MM.1S (cell line): Measurements from ENCODE around the gene LNX1.

Experiments
- CTCF ChIP-seq: fragments of 300-600 bp; sonication (generic); IDR thresholded peaks from 2 replicates; pipeline ENCODE4 v1.5.1; 2016; ENCODE audit warnings: antibody characterized with exemption, low read length, mixed read lengths
- EZH2 ChIP-seq: fragments of 300-600 bp; sonication (generic); optimal IDR thresholded peaks from 2 replicates; pipeline ENCODE3; 2017; ENCODE audit warnings: low read depth, mild to moderate bottlenecking, antibody characterized with exemption, low read length, mixed read lengths
- EZH2phosphoT487 ChIP-seq: fragments of 300-600 bp; sonication (generic); IDR thresholded peaks from 2 replicates; pipeline ENCODE4 v1.6.1; 2018; ENCODE audit warnings: antibody characterized with exemption, low read length

- no peak for TF ChIP-seq CTCF
- no peak for TF ChIP-seq EZH2
- no peak for TF ChIP-seq EZH2phosphoT487
Measured at GRCh38 chr4:53477038-53477565, 114.2 kb downstream of the LNX1 start.
